ENCODE measurements around the gene ZPR1. TPM values are rescaled to one million over a fixed set of nuclear protein-coding genes. Genes with fewer than 3 reads are reported as not detected.
"Not testable (repeated sequence)": the region's sequence is repeated elsewhere in the genome, so short reads cannot be mapped to it uniquely, and the experiment has no call there.

ZPR1 gene
- total RNA-seq, 1 experiment from 2014 or later = 105 TPM

- POLR2A ChIA-PET = interaction anchor here (0.5 to 1.6 kb wide), 9 partner anchors 22 to 1505 kb away, joined by 3 to 13 read pairs (median 3); partner anchors contain the start of genes BUD13 and ZPR1
- Mint-ChIP-seq H3K27me3 (ENCODE audit: insufficient read depth, unreplicated experiment) (no peaks in the 10 kb centered on the region), H3K4me1 (ENCODE audit: insufficient read depth, unreplicated experiment) (no peaks in the 10 kb centered on the region), H3K27ac (ENCODE audit: low read depth, unreplicated experiment) (no peak overlapping the region), H3K9me3 (ENCODE audit: unreplicated experiment) (no peaks in the 10 kb centered on the region), H3K36me3 (ENCODE audit: insufficient read depth, unreplicated experiment) (peaks cover 5% of the 10 kb centered on the region), H3K4me3 (ENCODE audit: unreplicated experiment) (no peak overlapping the region)
- intact Hi-C loops (cut with micrococcal nuclease) = no loop called here
- no peak for TF ChIP-seq CTCF (IDR thresholded peaks at IDR 0.05; ENCODE audit: unreplicated experiment)
- CTCF ChIA-PET = interaction anchor here (0.6 to 7.0 kb wide), 33 partner anchors 11 to 1510 kb away, joined by 3 to 124 read pairs (median 5); partner anchors contain the start of genes APOA5, BUD13 and ZPR1
- BruUV-seq (replicated peaks) = no TSS peak
- no peak for DNase-seq (ENCODE audit: unreplicated experiment)
Observed at GRCh38 chr11:116835042-116835772, 47.4 kb upstream of the ZPR1 start.

GRCh38 chr11:116834535-116835041 lies 46.8 kb upstream of the ZPR1 start:
- H3K4me3 Mint-ChIP-seq (ENCODE audit: unreplicated experiment); H3K27me3 Mint-ChIP-seq (ENCODE audit: insufficient read depth, unreplicated experiment); H3K27ac Mint-ChIP-seq (ENCODE audit: low read depth, unreplicated experiment); H3K9me3 Mint-ChIP-seq (ENCODE audit: unreplicated experiment); BruUV-seq (replicated peaks); DNase-seq (ENCODE audit: unreplicated experiment); H3K4me1 Mint-ChIP-seq (ENCODE audit: insufficient read depth, unreplicated experiment); H3K36me3 Mint-ChIP-seq (ENCODE audit: insufficient read depth, unreplicated experiment); intact Hi-C loops (cut with micrococcal nuclease): not testable (repeated sequence)
- POLR2A ChIA-PET = interaction anchor here (0.7 kb wide), 1 partner anchor 99 kb away, joined by 3 read pairs; no protein-coding TSS in a partner anchor
- CTCF ChIA-PET = interaction anchor here (1.1 to 7.0 kb wide), 4 partner anchors 24 to 270 kb away, joined by 3 to 124 read pairs (median 4); partner anchors contain the start of genes APOA5 and ZPR1

- Mint-ChIP-seq H3K4me1 (ENCODE audit: insufficient read depth, unreplicated experiment) (no peaks in the 10 kb centered on the region), H3K4me3 (ENCODE audit: unreplicated experiment) (no peak overlapping the region), H3K27ac (ENCODE audit: low read depth, unreplicated experiment) (no peak overlapping the region), H3K9me3 (ENCODE audit: unreplicated experiment) (no peaks in the 10 kb centered on the region), H3K36me3 (ENCODE audit: insufficient read depth, unreplicated experiment) (peaks cover 5% of the 10 kb centered on the region), H3K27me3 (ENCODE audit: insufficient read depth, unreplicated experiment) (no peaks in the 10 kb centered on the region)
- CTCF ChIA-PET = interaction anchor here (0.6 to 7.0 kb wide), 6 partner anchors 25 to 288 kb away, joined by 3 to 124 read pairs (median 4); partner anchors contain the start of genes APOA5 and ZPR1
- no peak for DNase-seq (ENCODE audit: unreplicated experiment)
- POLR2A ChIA-PET = interaction anchor here (0.7 kb wide), 1 partner anchor 98 kb away, joined by 3 read pairs; no protein-coding TSS in a partner anchor
- TF ChIP-seq CTCF (IDR thresholded peaks at IDR 0.05; ENCODE audit: unreplicated experiment) = no peak
- intact Hi-C loops (cut with micrococcal nuclease) = no loop called here
- BruUV-seq (replicated peaks) = no TSS peak
Observed at GRCh38 chr11:116833816-116834534, 46.2 kb upstream of the ZPR1 start.

GRCh38 chr11:116833491-116833815 lies 45.6 kb upstream of the ZPR1 start:
- no peak for TF ChIP-seq CTCF (IDR thresholded peaks at IDR 0.05; ENCODE audit: unreplicated experiment)
- DNase-seq (ENCODE audit: unreplicated experiment) = no peak
- H3K9me3 Mint-ChIP-seq (ENCODE audit: unreplicated experiment) = no peaks in the 10 kb centered on the region
- peaks cover 5% of the 10 kb centered on the region for H3K36me3 Mint-ChIP-seq (ENCODE audit: insufficient read depth, unreplicated experiment)
- no peak overlapping the region for H3K4me3 Mint-ChIP-seq (ENCODE audit: unreplicated experiment)
- intact Hi-C loops (cut with micrococcal nuclease) = no loop called here
- no peaks in the 10 kb centered on the region for H3K27me3 Mint-ChIP-seq (ENCODE audit: insufficient read depth, unreplicated experiment)
- H3K4me1 Mint-ChIP-seq (ENCODE audit: insufficient read depth, unreplicated experiment) = no peaks in the 10 kb centered on the region
- H3K27ac Mint-ChIP-seq (ENCODE audit: low read depth, unreplicated experiment) = no peak overlapping the region
- ChIA-PET POLR2A (no interaction called here), CTCF (interaction anchor here (0.6 to 7.0 kb wide), 6 partner anchors 25 to 288 kb away, joined by 3 to 124 read pairs (median 4); partner anchors contain the start of genes APOA5 and ZPR1)
- no TSS peak for BruUV-seq (replicated peaks)
